Measurements from ENCODE around the gene DSG1.
"Not testable (repeated sequence)": the region's sequence is repeated elsewhere in the genome, so short reads cannot be mapped to it uniquely, and the experiment has no call there.

Gene DSG1

DNA sequence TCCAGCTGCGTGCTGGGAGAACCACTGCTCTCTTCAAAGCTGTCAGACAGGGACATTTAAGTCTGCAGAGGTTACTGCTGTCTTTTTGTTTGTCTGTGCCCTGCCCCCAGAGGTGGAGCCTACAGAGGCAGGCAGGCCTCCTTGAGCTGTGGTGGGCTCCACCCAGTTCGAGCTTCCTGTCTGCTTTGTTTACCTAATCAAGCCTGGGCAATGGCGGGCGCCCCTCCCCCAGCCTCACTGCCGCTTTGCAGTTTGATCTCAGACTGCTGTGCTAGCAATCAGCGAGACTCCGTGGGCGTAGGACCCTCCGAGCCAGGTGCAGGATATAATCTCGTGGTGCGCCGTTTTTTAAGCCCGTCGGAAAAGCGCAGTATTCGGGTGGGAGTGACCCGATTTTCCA lies 35.4 kb downstream of the DSG1 start:
- DNase-seq (ENCODE audit: low spot score) = not testable (repeated sequence)

- no peak for DNase-seq (ENCODE audit: low spot score)
These were observed 37.0 kb downstream of the DSG1 start for GRCh38 chr18:31354990-31355389.

GRCh38 chr18:31356025-31356424 lies 38.1 kb downstream of the DSG1 start:
- no peak for DNase-seq (ENCODE audit: low spot score)

DNA sequence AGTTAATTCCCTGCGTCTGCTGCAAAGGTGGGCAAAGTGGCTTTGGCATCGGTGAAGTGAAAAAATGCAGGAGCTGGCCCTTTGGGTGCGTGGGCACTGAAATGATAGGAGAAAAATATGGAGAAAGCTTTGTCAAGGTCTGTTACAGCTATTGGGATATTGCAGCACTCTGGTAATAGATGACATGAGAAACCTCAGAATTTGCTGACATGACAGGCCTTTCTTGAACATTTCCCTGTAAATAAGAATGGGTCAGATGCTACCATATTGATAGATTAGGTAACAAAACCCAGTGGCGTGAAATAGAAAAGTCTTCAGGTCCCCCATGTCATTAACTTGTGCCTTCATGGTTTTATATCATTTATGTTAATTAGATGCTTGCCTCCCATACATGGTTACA lies 46.2 kb downstream of the DSG1 start:
- DNase-seq (ENCODE audit: low spot score) = no peak

DNA sequence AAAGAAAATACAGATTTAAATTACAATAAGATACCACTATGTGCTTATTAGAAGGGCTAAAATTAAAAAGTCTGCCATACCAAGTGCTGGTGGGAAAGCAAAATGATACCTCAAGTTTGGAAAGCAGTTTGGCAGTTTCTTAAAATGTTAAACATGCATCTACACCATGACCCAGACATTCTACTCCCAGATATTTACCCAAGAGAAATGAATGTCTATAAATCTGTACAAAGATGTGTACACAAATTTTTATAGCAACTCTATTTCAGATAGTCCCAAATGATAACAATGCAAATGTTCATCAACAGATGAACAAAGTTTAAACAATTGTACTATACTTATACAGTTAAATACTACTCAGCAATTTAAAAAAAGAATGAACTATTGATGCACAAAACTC lies 51.5 kb downstream of the DSG1 start:
- no peak for DNase-seq (ENCODE audit: low spot score)

DNA sequence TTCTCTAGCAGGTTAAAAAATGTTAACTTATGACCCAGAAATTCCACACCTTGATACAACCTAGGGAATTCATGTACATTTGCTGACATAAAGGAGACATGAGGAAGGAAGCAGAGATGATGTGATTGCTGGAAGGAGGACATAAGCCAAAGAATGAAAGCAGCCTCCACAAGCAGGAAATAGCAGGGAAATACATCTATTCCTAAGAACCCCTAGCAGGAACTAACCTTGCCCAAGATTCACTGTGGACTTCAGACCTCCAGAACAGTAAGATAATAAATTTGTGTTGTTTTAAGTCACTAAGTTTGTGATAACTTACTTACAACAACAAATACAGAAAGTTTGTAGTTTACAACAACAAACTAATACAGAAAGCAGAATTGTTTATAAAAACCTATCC lies 54.0 kb downstream of the DSG1 start:
- no peak for DNase-seq (ENCODE audit: low spot score)

- DNase-seq (ENCODE audit: low spot score) = no peak
These were observed 55.7 kb downstream of the DSG1 start for GRCh38 chr18:31373641-31374040.

- DNase-seq (ENCODE audit: low spot score) = no peak
These were observed 58.5 kb downstream of the DSG1 start, which contains the start of gene DSG4 for GRCh38 chr18:31376477-31376876. DSG4 (plus strand) TSS chr18:31376777; CDS start chr18:31376912, 135 bp downstream.

GRCh38 chr18:31380912-31381311 lies 63.0 kb downstream of the DSG1 start:
- DNase-seq (ENCODE audit: low spot score) = no peak

- DNase-seq (ENCODE audit: low spot score) = no peak
These were observed 64.1 kb downstream of the DSG1 start for GRCh38 chr18:31382107-31382506.

DNA sequence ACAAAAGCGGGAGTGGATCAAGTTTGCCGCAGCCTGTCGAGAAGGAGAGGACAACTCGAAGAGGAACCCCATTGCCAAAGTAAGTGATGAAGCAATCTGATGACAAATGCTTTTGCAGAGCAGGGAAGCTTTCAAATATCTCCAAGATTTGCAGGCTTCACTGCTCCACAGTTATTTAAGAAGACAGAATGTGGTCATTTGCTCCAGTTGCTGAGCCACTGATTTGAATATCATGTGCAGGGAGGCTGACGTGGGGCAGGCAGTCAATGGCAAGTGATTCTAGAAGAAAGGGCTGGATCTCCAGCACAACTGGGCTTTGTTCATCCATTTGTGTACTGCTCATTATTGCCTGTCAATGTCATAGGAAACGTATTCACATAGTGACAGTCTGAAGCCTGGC lies 68.8 kb downstream of the DSG1 start:
- no peak for DNase-seq (ENCODE audit: low spot score)

DNA sequence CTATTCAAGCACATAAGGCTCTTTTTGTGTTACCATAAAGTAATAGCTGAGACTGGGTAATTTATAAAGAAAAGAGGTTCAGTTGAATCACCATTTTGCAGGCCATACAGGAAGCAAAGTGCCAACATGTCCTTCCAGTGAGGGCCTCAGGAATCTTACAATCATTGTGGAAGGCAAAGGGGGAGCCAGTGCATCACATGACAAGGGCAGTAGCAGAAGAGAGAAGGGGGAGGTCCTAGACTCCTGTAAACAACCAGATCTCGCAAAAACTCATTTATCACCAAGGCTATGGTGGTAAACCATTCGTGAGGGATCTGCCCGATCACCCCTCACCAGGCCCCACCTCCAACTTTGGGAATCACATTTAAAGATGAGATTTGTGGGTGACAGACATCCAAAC lies 75.3 kb downstream of the DSG1 start:
- DNase-seq (ENCODE audit: low spot score) = no peak

DNA sequence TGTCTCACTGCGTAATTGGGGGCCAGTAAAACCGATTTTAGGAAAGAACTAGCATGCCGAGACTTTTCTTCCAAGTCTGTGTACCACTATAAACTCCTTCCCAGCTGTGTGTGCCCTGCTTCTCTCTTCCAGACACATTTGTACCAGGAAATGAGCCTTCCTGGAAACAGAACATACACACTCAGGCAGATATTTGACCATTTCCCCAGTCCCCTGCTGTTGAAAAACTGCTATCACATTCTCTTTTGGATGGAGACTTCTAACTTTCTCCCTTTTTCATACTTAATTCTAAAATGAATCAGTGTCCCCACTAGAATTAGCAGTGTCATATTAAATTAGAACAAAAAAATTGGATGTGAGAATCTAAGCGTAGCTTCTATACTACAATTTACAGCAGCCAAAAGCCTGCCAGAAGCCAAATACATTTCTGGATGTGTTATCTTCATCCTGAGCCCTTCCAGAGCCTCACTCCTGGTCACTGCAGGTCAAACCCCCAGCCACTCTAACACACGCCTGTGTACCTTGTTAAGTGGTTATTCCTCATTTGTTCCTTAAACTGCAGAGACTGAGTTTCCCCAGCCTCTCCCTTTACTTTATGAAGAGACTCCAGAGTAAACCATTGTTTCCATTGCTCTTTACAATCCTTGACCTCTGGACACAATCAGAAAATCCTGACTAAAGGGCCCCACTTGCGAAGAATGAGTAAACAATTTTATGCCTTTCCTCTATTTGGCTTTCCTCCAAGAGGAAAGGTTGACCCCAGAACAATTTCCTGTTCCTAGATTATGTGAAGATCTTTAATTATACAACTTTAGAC lies 79.0 kb downstream of the DSG1 start:
- DNase-seq (ENCODE audit: low spot score) = no peak

DNA sequence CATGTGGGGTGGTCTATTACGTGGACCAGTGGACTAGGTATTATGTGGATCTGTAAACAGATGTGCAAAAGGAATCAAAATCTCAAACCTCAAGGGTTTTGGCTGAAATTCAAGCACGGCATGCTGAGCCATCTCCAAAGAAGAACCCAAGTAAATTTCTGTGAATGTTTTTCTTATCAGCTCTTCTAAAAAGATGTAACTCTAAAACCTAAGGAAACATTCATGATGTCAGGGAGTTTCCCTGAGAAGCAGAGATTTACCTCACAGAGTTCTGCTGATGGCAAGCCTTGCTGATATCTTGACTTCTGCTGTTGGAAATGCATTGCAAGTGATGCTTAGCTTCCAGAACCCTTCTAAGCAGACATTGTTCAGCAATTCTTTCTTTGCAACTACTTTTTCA lies 80.2 kb downstream of the DSG1 start:
- no peak for DNase-seq (ENCODE audit: low spot score)

- no peak for DNase-seq (ENCODE audit: low spot score)
These were observed 81.5 kb downstream of the DSG1 start for GRCh38 chr18:31399306-31400032.

DNA sequence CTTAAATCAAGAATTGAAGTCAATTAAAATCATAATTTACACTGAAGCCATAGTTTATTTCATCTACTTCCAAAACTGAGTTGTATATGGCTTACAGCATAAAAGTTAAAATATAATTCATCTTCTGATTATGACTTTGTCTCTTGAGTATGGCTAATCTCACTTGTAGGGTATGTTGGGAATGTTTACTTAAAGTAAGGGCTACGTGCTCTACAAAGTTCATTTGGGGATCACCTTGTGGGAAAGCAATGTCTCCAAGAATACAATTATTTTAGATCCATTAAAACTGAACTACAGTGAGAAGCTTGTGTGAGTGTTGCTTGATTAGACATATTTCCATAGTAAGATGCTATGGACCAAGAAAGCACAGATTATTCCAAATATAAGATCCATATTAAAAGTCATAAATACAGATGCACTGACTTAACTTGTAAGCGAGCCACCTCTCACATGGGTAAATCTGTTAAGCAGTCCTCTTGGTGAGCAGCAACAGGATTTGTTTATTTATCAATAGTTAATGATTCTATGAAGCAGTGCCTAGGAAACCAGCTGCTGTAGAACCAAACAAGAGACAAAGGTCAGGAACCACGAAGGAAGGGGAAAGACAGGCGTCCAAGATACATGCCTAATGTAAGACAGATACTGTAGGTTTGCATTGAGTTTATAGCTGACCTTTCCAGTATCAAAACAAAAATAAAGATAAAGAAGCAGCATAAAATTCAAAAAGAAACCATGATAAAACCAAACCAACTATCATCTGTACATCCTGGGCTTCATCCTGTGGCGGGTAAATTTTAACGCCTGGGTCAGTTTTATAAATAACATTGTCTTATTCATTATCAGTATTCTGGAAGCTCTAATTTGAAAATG lies 83.4 kb downstream of the DSG1 start:
- no peak for DNase-seq (ENCODE audit: low spot score)

DNA sequence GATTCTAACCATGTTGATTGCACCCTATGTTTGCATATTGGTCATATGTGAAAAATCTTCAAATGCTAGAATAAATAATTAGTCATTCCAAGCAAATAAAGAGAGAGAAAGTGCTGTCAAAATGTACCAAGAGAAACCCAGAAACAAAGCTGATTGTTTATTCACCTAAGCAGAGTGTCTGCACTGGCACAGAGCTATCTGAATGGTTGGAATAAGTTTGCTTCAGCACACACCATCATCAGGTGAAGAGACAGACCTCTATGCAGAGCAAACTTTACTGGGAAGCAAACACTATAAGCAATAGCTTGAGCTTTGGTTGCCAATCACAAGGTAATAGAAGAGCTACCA lies 84.0 kb downstream of the DSG1 start:
- DNase-seq (ENCODE audit: low spot score) = no peak

DNA sequence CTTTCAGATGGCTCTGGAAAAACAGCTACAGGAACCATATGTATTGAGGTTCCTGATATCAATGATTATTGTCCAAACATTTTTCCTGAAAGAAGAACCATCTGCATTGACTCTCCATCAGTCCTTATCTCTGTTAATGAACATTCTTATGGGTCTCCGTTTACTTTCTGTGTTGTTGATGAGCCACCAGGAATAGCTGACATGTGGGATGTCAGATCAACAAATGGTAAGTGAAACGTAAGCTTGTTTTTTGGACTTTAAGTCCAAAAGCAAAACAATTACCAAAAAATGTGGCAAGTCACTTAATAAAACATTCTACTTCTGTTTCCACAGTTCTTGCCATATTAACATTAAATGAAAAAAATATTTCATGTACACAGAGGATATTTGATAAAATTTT lies 85.4 kb downstream of the DSG1 start:
- DNase-seq (ENCODE audit: low spot score) = no peak

All from germinal center (tissue), 1 donor.